ENCODE measurements around the gene TDRD1. TPM values are rescaled to one million over a fixed set of nuclear protein-coding genes. Genes with fewer than 3 reads are reported as not detected.

The TDRD1 gene
- total and polyA plus RNA-seq, 8 donors: 0.05 to 7.6 (median 0.49) TPM; not detected in 4

DNA sequence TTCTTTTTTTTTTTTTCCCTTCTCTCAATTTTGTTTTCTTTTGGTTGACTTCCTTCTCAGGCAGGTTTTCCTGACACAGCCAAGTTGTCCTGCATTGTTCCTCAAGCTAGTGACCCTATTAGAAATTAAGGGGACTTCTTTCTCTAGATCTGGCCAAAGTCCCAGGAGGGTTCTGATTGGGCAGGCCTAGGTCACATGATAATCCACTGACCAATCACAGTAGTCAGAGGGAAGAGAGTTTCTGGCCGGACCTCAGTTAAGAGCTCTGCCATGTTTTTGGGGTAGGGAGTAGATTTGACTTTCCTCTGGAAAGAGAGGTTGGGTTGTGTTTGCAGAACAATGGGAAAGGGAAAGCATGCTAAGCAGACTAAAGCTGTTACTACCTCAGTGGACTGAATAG lies 76.1 kb downstream of the TDRD1 start:
- no peak for DNase-seq
- Histone ChIP-seq H3K9me3 (no peaks in the 10 kb centered on the region), H3K27me3 (no peaks in the 10 kb centered on the region), H3K36me3 (peaks cover 0 to 17% (median 0%) of the 10 kb centered on the region in 4 donors), H3K4me1 (peaks cover 17 to 30% (median 26%) of the 10 kb centered on the region in 4 donors), H3K4me3 (no peak overlapping the region), H3K27ac (peak overlapping the region in 1 of 5 donors; percentile 12)
- TF ChIP-seq EP300 (IDR thresholded peaks at IDR 0.05): no peak
- no peak for TF ChIP-seq POLR2A (IDR thresholded peaks at IDR 0.05)
- TF ChIP-seq, protein P1, sequence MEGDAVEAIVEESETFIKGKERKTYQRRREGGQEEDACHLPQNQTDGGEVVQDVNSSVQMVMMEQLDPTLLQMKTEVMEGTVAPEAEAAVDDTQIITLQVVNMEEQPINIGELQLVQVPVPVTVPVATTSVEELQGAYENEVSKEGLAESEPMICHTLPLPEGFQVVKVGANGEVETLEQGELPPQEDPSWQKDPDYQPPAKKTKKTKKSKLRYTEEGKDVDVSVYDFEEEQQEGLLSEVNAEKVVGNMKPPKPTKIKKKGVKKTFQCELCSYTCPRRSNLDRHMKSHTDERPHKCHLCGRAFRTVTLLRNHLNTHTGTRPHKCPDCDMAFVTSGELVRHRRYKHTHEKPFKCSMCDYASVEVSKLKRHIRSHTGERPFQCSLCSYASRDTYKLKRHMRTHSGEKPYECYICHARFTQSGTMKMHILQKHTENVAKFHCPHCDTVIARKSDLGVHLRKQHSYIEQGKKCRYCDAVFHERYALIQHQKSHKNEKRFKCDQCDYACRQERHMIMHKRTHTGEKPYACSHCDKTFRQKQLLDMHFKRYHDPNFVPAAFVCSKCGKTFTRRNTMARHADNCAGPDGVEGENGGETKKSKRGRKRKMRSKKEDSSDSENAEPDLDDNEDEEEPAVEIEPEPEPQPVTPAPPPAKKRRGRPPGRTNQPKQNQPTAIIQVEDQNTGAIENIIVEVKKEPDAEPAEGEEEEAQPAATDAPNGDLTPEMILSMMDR (IDR thresholded peaks at IDR 0.05): no peak
- TF ChIP-seq POLR2AphosphoS5 (IDR thresholded peaks at IDR 0.05): no peak
- WGBS, 5 donors: 82 to 96% (median 90%) methylated on average over 1 of the region's 1 CpG
- intact Hi-C loops (cut with DNase I; ENCODE audit: low total_unique reads): no loop called here

DNA sequence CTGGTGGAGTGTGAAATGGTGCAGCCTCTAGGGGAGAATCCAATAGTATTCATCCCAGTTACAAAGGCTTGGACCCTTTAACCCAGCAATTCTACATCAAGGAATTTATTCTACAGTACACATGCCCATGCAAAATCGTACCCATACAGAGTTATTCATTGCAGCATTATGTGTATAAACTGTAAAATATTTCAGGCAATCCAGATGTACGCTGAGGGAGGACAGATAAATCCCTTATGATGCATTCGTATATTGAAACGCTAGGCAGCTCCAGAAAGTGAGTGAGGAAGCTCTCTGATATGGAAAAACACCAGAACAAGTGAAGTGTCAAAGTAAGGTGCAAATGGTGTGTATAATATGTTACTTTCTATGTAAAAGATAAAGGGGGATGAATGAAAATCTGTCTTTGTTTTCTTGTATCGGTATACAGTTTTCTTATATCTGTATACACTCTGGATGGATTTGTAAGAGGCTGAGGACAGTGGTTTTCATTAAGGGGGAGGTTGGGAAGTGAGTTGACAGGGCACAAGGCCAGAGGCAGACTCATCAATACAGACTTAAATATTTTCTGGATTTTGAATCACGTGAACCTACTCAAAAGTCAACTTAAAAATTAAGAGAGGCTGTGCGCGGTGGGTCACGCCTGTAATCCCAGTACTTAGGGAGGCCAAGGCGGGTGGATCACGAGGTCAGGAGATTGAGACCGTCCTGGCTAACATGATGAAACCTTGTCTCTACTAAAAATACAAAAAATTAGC lies 77.0 kb downstream of the TDRD1 start:
- Histone ChIP-seq H3K36me3 (peaks cover 0 to 17% (median 0%) of the 10 kb centered on the region in 4 donors), H3K4me1 (peaks cover 13 to 28% (median 24%) of the 10 kb centered on the region in 4 donors), H3K9me3 (no peaks in the 10 kb centered on the region), H3K27ac (no peak overlapping the region), H3K27me3 (no peaks in the 10 kb centered on the region), H3K4me3 (no peak overlapping the region)
- intact Hi-C loops (cut with DNase I; ENCODE audit: low total_unique reads): no loop called here
- DNase-seq: no peak
- TF ChIP-seq EP300 (IDR thresholded peaks at IDR 0.05): no peak
- TF ChIP-seq, protein P1 (IDR thresholded peaks at IDR 0.05): no peak
- no peak for TF ChIP-seq POLR2AphosphoS5 (IDR thresholded peaks at IDR 0.05)
- TF ChIP-seq POLR2A (IDR thresholded peaks at IDR 0.05): no peak
- WGBS, 5 donors: 82 to 86% (median 83%) methylated on average over 12 of the region's 12 CpGs

DNA sequence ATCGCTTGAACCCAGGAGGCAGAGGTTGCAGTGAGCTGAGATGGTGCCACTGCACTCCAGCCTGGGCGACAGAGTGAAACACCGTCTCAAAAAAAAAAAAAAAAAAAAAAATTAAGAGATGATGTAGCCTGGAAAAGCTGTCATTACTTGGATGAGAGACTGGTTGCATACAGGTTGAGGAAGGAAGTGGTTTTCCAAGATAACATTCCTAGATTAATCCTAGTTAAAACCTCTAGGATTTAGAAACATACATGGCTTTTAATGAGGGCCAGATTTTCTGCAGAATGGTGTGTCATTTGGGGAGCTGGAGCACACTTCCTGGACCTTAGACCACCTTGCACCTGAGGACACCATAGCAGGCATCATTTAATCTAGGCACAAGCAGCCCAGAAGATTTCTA lies 77.7 kb downstream of the TDRD1 start:
- intact Hi-C loops (cut with DNase I; ENCODE audit: low total_unique reads): no loop called here
- H3K4me3 ChIP-seq: no peak overlapping the region
- no peaks in the 10 kb centered on the region for H3K27me3 ChIP-seq
- peak overlapping the region in 4 of 5 donors; percentile 17 to 73 (median 56) for H3K27ac ChIP-seq
- no peaks in the 10 kb centered on the region for H3K9me3 ChIP-seq
- TF ChIP-seq POLR2A (IDR thresholded peaks at IDR 0.05) (no peak), EP300 (IDR thresholded peaks at IDR 0.05) (no peak), POLR2AphosphoS5 (IDR thresholded peaks at IDR 0.05) (no peak)
- TF ChIP-seq, protein P1 (IDR thresholded peaks at IDR 0.05): no peak
- peaks cover 13 to 30% (median 25%) of the 10 kb centered on the region in 4 donors for H3K4me1 ChIP-seq
- WGBS, 5 donors: 52 to 85% (median 65%) methylated on average over 3 of the region's 3 CpGs
- DNase-seq: no peak
- H3K36me3 ChIP-seq: peaks cover 0 to 17% (median 0%) of the 10 kb centered on the region in 4 donors

DNA sequence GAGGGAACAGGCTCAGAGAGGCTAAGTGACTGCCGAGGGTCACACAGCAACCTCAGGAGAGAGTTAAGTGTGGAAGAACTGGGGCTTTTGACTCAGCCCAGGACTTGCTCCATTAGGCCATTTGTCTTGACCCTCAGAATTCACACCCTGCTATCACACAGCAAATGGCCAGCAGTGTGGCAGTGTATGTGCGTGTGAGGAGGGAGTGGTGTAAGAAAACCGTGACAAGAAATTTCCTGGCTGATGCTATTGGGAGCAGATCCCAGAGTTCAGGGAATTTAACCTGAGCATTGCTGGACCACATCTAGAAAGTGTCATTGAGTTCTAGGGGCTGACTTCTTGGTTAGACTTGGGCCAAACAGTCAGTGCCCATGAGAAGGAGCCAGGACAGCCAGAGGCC lies 78.3 kb downstream of the TDRD1 start:
- no peak overlapping the region for H3K4me3 ChIP-seq
- 41 to 55% (median 45%) methylated on average over 3 of the region's 3 CpGs for WGBS, 5 donors
- no peaks in the 10 kb centered on the region for H3K9me3 ChIP-seq
- intact Hi-C loops (cut with DNase I; ENCODE audit: low total_unique reads): no loop called here
- peaks cover 13 to 30% (median 25%) of the 10 kb centered on the region in 4 donors for H3K4me1 ChIP-seq
- no peaks in the 10 kb centered on the region for H3K27me3 ChIP-seq
- peak overlapping the region; percentile 17 to 73 (median 54) for H3K27ac ChIP-seq
- H3K36me3 ChIP-seq: peaks cover 0 to 17% (median 0%) of the 10 kb centered on the region in 4 donors
- no peak for DNase-seq
- TF ChIP-seq POLR2AphosphoS5 (IDR thresholded peaks at IDR 0.05): peak in 1 of 3 donors; percentile 7
- TF ChIP-seq, protein P1 (IDR thresholded peaks at IDR 0.05): no peak

Measured in stomach (tissue), 9 donors.